Tibial artery (tissue), 4 donors: ENCODE data around the gene TMTC1.

ENCODE experiments used
- DNase-seq, 2 donors: peaks; one replicate each; pipeline ENCODE4 v3.0.0-alpha.2; 2019
- H3K27ac ChIP-seq, 2 donors: fragments of 200-600 bp; sonication (generic) in 1 of 2; 1 replicate in 1 of 2; 2 replicates in 1 of 2; pipeline ENCODE4 v1.5.1; 2018 to 2019; ENCODE audit warnings: mild to moderate bottlenecking in 1 of 2
- H3K27me3 ChIP-seq, 2 donors: fragments of 200-600 bp; sonication (generic) in 1 of 2; one replicate each; pipeline versions ENCODE4 v1.5.1 to v1.6.0; 2016 to 2019
- H3K36me3 ChIP-seq, 3 donors: fragments of 200-600 bp; sonication (generic) in 2 of 3; one replicate each; pipeline ENCODE4 v1.5.1; 2016 to 2019; ENCODE audit warnings: mild to moderate bottlenecking in 2 of 3
- H3K4me1 ChIP-seq, 4 donors: fragments of 200-600 bp; sonication (generic) in 2 of 4; 1 replicate in 3 of 4; 2 replicates in 1 of 4; pipeline ENCODE4 v1.5.1; 2016 to 2019
- H3K4me3 ChIP-seq, 2 donors: fragments of 200-600 bp; sonication (generic) in 1 of 2; 1 replicate in 1 of 2; 2 replicates in 1 of 2; pipeline ENCODE4 v1.5.1; 2018 to 2019; ENCODE audit warnings: mild to moderate bottlenecking in 2 of 2
- H3K9me3 ChIP-seq, 3 donors: fragments of 200-600 bp; sonication (generic) in 1 of 3; one replicate each; pipeline ENCODE4 v1.5.1; 2016 to 2019
- intact Hi-C: fragments of 100-400 bp; cut with DNase I; formaldehyde crosslinking; loops from one replicate; pipeline ENCODE4 v1.15.0; 2023; ENCODE audit warnings: low total_unique reads
- TF ChIP-seq, protein P1 (sequence below), 2 experiments: fragments of 200-600 bp in 1 of 2; fragments of 450-650 bp in 1 of 2; IDR thresholded peaks; one replicate each; pipeline ENCODE4 v1.5.1; 2017 to 2019; ENCODE audit warnings: antibody characterized with exemption in 2 of 2, mild to moderate bottlenecking in 1 of 2, moderate library complexity in 1 of 2

TMTC1 gene

GRCh38 chr12:29743801-29744200 lies 39.9 kb downstream of the TMTC1 start:
- peaks cover 0 to 16% (median 0%) of the 10 kb centered on the region in 3 donors for H3K36me3 ChIP-seq
- no peak for DNase-seq
- H3K27ac ChIP-seq = peak overlapping the region in 1 of 2 donors; percentile 51
- TF ChIP-seq, protein P1, sequence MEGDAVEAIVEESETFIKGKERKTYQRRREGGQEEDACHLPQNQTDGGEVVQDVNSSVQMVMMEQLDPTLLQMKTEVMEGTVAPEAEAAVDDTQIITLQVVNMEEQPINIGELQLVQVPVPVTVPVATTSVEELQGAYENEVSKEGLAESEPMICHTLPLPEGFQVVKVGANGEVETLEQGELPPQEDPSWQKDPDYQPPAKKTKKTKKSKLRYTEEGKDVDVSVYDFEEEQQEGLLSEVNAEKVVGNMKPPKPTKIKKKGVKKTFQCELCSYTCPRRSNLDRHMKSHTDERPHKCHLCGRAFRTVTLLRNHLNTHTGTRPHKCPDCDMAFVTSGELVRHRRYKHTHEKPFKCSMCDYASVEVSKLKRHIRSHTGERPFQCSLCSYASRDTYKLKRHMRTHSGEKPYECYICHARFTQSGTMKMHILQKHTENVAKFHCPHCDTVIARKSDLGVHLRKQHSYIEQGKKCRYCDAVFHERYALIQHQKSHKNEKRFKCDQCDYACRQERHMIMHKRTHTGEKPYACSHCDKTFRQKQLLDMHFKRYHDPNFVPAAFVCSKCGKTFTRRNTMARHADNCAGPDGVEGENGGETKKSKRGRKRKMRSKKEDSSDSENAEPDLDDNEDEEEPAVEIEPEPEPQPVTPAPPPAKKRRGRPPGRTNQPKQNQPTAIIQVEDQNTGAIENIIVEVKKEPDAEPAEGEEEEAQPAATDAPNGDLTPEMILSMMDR (IDR thresholded peaks at IDR 0.05) = no peak
- intact Hi-C loops = no loop called here
- H3K4me1 ChIP-seq = peaks cover 0 to 58% (median 7%) of the 10 kb centered on the region in 4 donors
- no peak overlapping the region for H3K4me3 ChIP-seq
- no peaks in the 10 kb centered on the region for H3K9me3 ChIP-seq
- no peaks in the 10 kb centered on the region for H3K27me3 ChIP-seq

- Histone ChIP-seq H3K9me3 (no peaks in the 10 kb centered on the region), H3K27ac (peak overlapping the region; percentile 51 to 67), H3K4me1 (peaks cover 0 to 66% (median 8%) of the 10 kb centered on the region in 4 donors), H3K4me3 (no peak overlapping the region), H3K36me3 (peaks cover 0 to 12% (median 0%) of the 10 kb centered on the region in 3 donors), H3K27me3 (no peaks in the 10 kb centered on the region)
- DNase-seq = no peak
- TF ChIP-seq, protein P1 (IDR thresholded peaks at IDR 0.05) = no peak
- intact Hi-C loops = no loop called here
Observed at GRCh38 chr12:29743077-29743476, 40.7 kb downstream of the TMTC1 start.

DNA sequence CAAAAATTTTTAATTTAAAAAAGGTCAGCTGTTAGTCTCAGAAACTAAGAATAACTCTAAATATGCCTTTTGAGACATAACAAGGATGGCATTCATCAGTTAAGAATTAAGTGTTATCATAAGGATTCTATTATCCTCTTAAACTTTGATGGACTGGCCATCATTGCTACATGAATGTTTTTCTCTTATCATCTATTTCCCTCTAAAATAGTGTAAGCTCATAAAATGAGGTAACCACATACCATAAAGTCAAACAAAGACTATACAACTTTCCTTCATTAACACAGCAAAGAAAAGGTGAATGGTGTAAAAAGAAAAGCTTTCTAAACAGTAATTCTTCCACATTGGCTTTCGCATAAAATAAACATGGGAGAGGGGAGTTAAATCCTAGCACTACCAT lies 41.1 kb downstream of the TMTC1 start:
- TF ChIP-seq, protein P1 (IDR thresholded peaks at IDR 0.05) = no peak
- Histone ChIP-seq H3K9me3 (no peaks in the 10 kb centered on the region), H3K27me3 (no peaks in the 10 kb centered on the region), H3K4me1 (peaks cover 0 to 70% (median 12%) of the 10 kb centered on the region in 4 donors), H3K27ac (peak overlapping the region; percentile 51 to 67), H3K36me3 (peaks cover 0 to 10% (median 0%) of the 10 kb centered on the region in 3 donors), H3K4me3 (no peak overlapping the region)
- intact Hi-C loops = no loop called here
- DNase-seq = no peak

- intact Hi-C loops = no loop called here
- peaks cover 0 to 80% (median 13%) of the 10 kb centered on the region in 4 donors for H3K4me1 ChIP-seq
- TF ChIP-seq, protein P1 (IDR thresholded peaks at IDR 0.05) = no peak
- H3K4me3 ChIP-seq = no peak overlapping the region
- no peaks in the 10 kb centered on the region for H3K27me3 ChIP-seq
- no peaks in the 10 kb centered on the region for H3K9me3 ChIP-seq
- H3K36me3 ChIP-seq = peaks cover 0 to 10% (median 0%) of the 10 kb centered on the region in 3 donors
- peak overlapping the region; percentile 57 to 67 for H3K27ac ChIP-seq
- no peak for DNase-seq
Observed at GRCh38 chr12:29741342-29742241, 42.1 kb downstream of the TMTC1 start.

GRCh38 chr12:29739279-29739991 lies 44.3 kb downstream of the TMTC1 start:
- Histone ChIP-seq H3K36me3 (peaks cover 0 to 10% (median 5%) of the 10 kb centered on the region in 3 donors), H3K27ac (peak overlapping the region; percentile 57 to 67), H3K4me1 (peaks cover 0 to 95% (median 31%) of the 10 kb centered on the region in 4 donors), H3K4me3 (no peak overlapping the region), H3K27me3 (no peaks in the 10 kb centered on the region), H3K9me3 (no peaks in the 10 kb centered on the region)
- TF ChIP-seq, protein P1 (IDR thresholded peaks at IDR 0.05) = no peak
- intact Hi-C loops = no loop called here
- no peak for DNase-seq
